GM19372 (cell line): Measurements from ENCODE around the gene DHCR24.
A peak's percentile ranks its signal among the peaks of the same experiment; 100 is the strongest.

Experiments used
- ATAC-seq: cut with Tn5 transposase; IDR thresholded peaks from one replicate; pipeline ENCODE4 v1.9.1; 2021; ENCODE audit warnings: mild to moderate bottlenecking, low read depth, moderate library complexity; ENCODE audit not compliant: unreplicated experiment

Gene DHCR24

GRCh38 chr1:54819733-54820132 is 67.3 kb downstream of the DHCR24 start:
- ATAC-seq, result no peak

- no peak for ATAC-seq
Observed at GRCh38 chr1:54819195-54819536, 67.8 kb downstream of the DHCR24 start.

- no peak for ATAC-seq
Observed at GRCh38 chr1:54818461-54819194, 68.4 kb downstream of the DHCR24 start.

- ATAC-seq, result no peak
Observed at GRCh38 chr1:54816951-54817350, 70.0 kb downstream of the DHCR24 start.

GRCh38 chr1:54816130-54816529 is 70.9 kb downstream of the DHCR24 start:
- ATAC-seq, result no peak

GRCh38 chr1:54815086-54815876 is 71.7 kb downstream of the DHCR24 start:
- ATAC-seq, result no peak

- no peak for ATAC-seq
Observed at GRCh38 chr1:54814571-54814970, 72.4 kb downstream of the DHCR24 start.

GRCh38 chr1:54814126-54814498 is 72.9 kb downstream of the DHCR24 start:
- ATAC-seq, result no peak

GRCh38 chr1:54813485-54814125 is 73.4 kb downstream of the DHCR24 start:
- ATAC-seq, result no peak

- ATAC-seq, result no peak
Observed at GRCh38 chr1:54812801-54813484, 74.1 kb downstream of the DHCR24 start.

- no peak for ATAC-seq
Observed at GRCh38 chr1:54811739-54812655, 75.0 kb downstream of the DHCR24 start.

- no peak for ATAC-seq
Observed at GRCh38 chr1:54811066-54811465, 75.9 kb downstream of the DHCR24 start.

GRCh38 chr1:54810153-54810942 is 76.6 kb downstream of the DHCR24 start:
- peak; percentile 71 for ATAC-seq

- no peak for ATAC-seq
Observed at GRCh38 chr1:54809496-54810074, 77.4 kb downstream of the DHCR24 start.

- no peak for ATAC-seq
Observed at GRCh38 chr1:54808443-54809207, 78.4 kb downstream of the DHCR24 start.

GRCh38 chr1:54807756-54808155 is 79.2 kb downstream of the DHCR24 start:
- ATAC-seq, result no peak

GRCh38 chr1:54806931-54807611 is 79.9 kb downstream of the DHCR24 start:
- ATAC-seq, result no peak

- no peak for ATAC-seq
Observed at GRCh38 chr1:54805981-54806381, 81.0 kb downstream of the DHCR24 start.
